ENCODE data around the gene PTPRD.

Gene PTPRD

GRCh38 chr9:8287501-8287900 is 2325.3 kb downstream of the PTPRD start:
- Histone ChIP-seq H3K36me3 (ENCODE audit: control insufficient read depth, low read length) (no peaks in the 10 kb centered on the region), H4K20me1 (ENCODE audit: control insufficient read depth, insufficient read depth, low read depth, low read length) (no peaks in the 10 kb centered on the region), H3K27me3 (ENCODE audit: control insufficient read depth, low read length) (no peaks in the 10 kb centered on the region), H3K79me2 (ENCODE audit: control insufficient read depth, low read length) (no peaks in the 10 kb centered on the region), H3K9me2 (replicated peaks; ENCODE audit: control insufficient read depth, low read length) (no peaks in the 10 kb centered on the region), H3K4me2 (ENCODE audit: low read length) (no peak overlapping the region), H3K4me3 (ENCODE audit: low read length) (no peak overlapping the region), H3K9me3 (ENCODE audit: control insufficient read depth, insufficient read depth, low read length) (no peaks in the 10 kb centered on the region), H3K27ac (ENCODE audit: low read depth, low read length) (no peak overlapping the region), H3F3A (ENCODE audit: control insufficient read depth, insufficient read depth) (no peaks in the 10 kb centered on the region), H3K4me1 (ENCODE audit: control insufficient read depth, low read length) (no peaks in the 10 kb centered on the region)
- TF ChIP-seq, protein P1, sequence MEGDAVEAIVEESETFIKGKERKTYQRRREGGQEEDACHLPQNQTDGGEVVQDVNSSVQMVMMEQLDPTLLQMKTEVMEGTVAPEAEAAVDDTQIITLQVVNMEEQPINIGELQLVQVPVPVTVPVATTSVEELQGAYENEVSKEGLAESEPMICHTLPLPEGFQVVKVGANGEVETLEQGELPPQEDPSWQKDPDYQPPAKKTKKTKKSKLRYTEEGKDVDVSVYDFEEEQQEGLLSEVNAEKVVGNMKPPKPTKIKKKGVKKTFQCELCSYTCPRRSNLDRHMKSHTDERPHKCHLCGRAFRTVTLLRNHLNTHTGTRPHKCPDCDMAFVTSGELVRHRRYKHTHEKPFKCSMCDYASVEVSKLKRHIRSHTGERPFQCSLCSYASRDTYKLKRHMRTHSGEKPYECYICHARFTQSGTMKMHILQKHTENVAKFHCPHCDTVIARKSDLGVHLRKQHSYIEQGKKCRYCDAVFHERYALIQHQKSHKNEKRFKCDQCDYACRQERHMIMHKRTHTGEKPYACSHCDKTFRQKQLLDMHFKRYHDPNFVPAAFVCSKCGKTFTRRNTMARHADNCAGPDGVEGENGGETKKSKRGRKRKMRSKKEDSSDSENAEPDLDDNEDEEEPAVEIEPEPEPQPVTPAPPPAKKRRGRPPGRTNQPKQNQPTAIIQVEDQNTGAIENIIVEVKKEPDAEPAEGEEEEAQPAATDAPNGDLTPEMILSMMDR (IDR thresholded peaks at IDR 0.05; ENCODE audit: low read depth, low read length, poor library complexity, severe bottlenecking), result no peak
- no peak for TF ChIP-seq EZH2phosphoT487 (IDR thresholded peaks at IDR 0.05; ENCODE audit: borderline replicate concordance, low read length)

- TF ChIP-seq, protein P1 (IDR thresholded peaks at IDR 0.05; ENCODE audit: low read depth, low read length, poor library complexity, severe bottlenecking), result no peak
- TF ChIP-seq EZH2phosphoT487 (IDR thresholded peaks at IDR 0.05; ENCODE audit: borderline replicate concordance, low read length), result no peak
- Histone ChIP-seq H4K20me1 (ENCODE audit: control insufficient read depth, insufficient read depth, low read depth, low read length) (no peaks in the 10 kb centered on the region), H3K4me2 (ENCODE audit: low read length) (no peak overlapping the region), H3K9me3 (ENCODE audit: control insufficient read depth, insufficient read depth, low read length) (no peaks in the 10 kb centered on the region), H3K27ac (ENCODE audit: low read depth, low read length) (no peak overlapping the region), H3K79me2 (ENCODE audit: control insufficient read depth, low read length) (no peaks in the 10 kb centered on the region), H3K9me2 (replicated peaks; ENCODE audit: control insufficient read depth, low read length) (no peaks in the 10 kb centered on the region), H3F3A (ENCODE audit: control insufficient read depth, insufficient read depth) (no peaks in the 10 kb centered on the region), H3K4me3 (ENCODE audit: low read length) (no peak overlapping the region), H3K36me3 (ENCODE audit: control insufficient read depth, low read length) (no peaks in the 10 kb centered on the region), H3K4me1 (ENCODE audit: control insufficient read depth, low read length) (no peaks in the 10 kb centered on the region), H3K27me3 (ENCODE audit: control insufficient read depth, low read length) (no peaks in the 10 kb centered on the region)
Observed at GRCh38 chr9:8284884-8285283, 2327.9 kb downstream of the PTPRD start.

DNA sequence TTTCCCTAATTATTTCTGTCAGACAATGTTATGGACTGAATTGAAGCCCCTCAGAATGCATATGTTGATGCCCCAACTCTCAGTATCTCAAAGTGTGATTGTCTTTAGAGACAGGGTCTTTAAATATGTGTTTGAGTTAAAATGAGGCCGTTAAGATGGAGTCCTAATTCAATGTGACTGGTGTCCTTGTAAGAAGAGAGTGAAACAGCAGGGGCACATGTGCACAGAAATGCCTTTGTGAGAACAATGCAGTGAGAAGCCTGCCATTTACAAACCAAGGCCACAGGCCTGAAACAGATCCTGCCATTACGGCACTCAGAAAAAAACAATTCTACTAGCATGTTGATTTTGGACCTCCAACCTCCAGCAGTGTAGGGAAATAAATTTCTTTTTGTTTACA is 2330.3 kb downstream of the PTPRD start:
- H3K9me3 ChIP-seq (ENCODE audit: control insufficient read depth, insufficient read depth, low read length), result no peaks in the 10 kb centered on the region

More for the DNA sequence above, 2330.3 kb downstream of the PTPRD start:
- no peaks in the 10 kb centered on the region for H3K27me3 ChIP-seq (ENCODE audit: control insufficient read depth, low read length)
- no peak overlapping the region for H3K27ac ChIP-seq (ENCODE audit: low read depth, low read length)
- H3K4me3 ChIP-seq (ENCODE audit: low read length), result no peak overlapping the region
- H3K36me3 ChIP-seq (ENCODE audit: control insufficient read depth, low read length), result no peaks in the 10 kb centered on the region
- no peaks in the 10 kb centered on the region for H3K79me2 ChIP-seq (ENCODE audit: control insufficient read depth, low read length)
- H4K20me1 ChIP-seq (ENCODE audit: control insufficient read depth, insufficient read depth, low read depth, low read length), result no peaks in the 10 kb centered on the region
- H3F3A ChIP-seq (ENCODE audit: control insufficient read depth, insufficient read depth), result no peaks in the 10 kb centered on the region
- no peaks in the 10 kb centered on the region for H3K4me1 ChIP-seq (ENCODE audit: control insufficient read depth, low read length)
- H3K9me2 ChIP-seq (replicated peaks; ENCODE audit: control insufficient read depth, low read length), result no peaks in the 10 kb centered on the region
- no peak overlapping the region for H3K4me2 ChIP-seq (ENCODE audit: low read length)
- TF ChIP-seq, protein P1 (IDR thresholded peaks at IDR 0.05; ENCODE audit: low read depth, low read length, poor library complexity, severe bottlenecking), result no peak
- no peak for TF ChIP-seq EZH2phosphoT487 (IDR thresholded peaks at IDR 0.05; ENCODE audit: borderline replicate concordance, low read length)

All from DOHH2 (cell line).